GM10266 (cell line): Measurements from ENCODE around the gene SVOPL.

Experiments used
- DNase-seq: peaks from one replicate; pipeline ENCODE4 v3.0.0; 2012; ENCODE audit errors: extremely low spot score
- CTCF ChIP-seq: IDR thresholded peaks from 2 replicates; pipeline ENCODE4 v1.5.1; 2012; ENCODE audit warnings: mild to moderate bottlenecking, low read depth; ENCODE audit not compliant: control insufficient read depth, insufficient read depth; ENCODE audit errors: missing control alignments

SVOPL gene

GRCh38 chr7:138666385-138666784 lies 34.8 kb downstream of the SVOPL start:
- no peak for TF ChIP-seq CTCF
- no peak for DNase-seq

- DNase-seq = no peak
Measured at GRCh38 chr7:138665669-138666140, 35.5 kb downstream of the SVOPL start.

GRCh38 chr7:138665249-138665648 lies 35.9 kb downstream of the SVOPL start:
- no peak for TF ChIP-seq CTCF
- no peak for DNase-seq

More at GRCh38 chr7:138665669-138666140, 35.5 kb downstream of the SVOPL start:
- TF ChIP-seq CTCF = no peak

GRCh38 chr7:138663725-138664710 lies 37.1 kb downstream of the SVOPL start:
- no peak for TF ChIP-seq CTCF

GRCh38 chr7:138662991-138663320 lies 38.2 kb downstream of the SVOPL start:
- DNase-seq = no peak
- TF ChIP-seq CTCF = no peak

More at GRCh38 chr7:138663725-138664710, 37.1 kb downstream of the SVOPL start:
- no peak for DNase-seq

- DNase-seq = no peak
- TF ChIP-seq CTCF = no peak
Measured at GRCh38 chr7:138662076-138662990, 38.8 kb downstream of the SVOPL start.
